ENCODE measurements around the gene PIGO. TPM values are rescaled to one million over a fixed set of nuclear protein-coding genes. Genes with fewer than 3 reads are reported as not detected.

PIGO gene
- polyA plus RNA-seq, 1 of the 3 experiments (the other 2 are of a cell fraction) = 31.0 TPM

DNA sequence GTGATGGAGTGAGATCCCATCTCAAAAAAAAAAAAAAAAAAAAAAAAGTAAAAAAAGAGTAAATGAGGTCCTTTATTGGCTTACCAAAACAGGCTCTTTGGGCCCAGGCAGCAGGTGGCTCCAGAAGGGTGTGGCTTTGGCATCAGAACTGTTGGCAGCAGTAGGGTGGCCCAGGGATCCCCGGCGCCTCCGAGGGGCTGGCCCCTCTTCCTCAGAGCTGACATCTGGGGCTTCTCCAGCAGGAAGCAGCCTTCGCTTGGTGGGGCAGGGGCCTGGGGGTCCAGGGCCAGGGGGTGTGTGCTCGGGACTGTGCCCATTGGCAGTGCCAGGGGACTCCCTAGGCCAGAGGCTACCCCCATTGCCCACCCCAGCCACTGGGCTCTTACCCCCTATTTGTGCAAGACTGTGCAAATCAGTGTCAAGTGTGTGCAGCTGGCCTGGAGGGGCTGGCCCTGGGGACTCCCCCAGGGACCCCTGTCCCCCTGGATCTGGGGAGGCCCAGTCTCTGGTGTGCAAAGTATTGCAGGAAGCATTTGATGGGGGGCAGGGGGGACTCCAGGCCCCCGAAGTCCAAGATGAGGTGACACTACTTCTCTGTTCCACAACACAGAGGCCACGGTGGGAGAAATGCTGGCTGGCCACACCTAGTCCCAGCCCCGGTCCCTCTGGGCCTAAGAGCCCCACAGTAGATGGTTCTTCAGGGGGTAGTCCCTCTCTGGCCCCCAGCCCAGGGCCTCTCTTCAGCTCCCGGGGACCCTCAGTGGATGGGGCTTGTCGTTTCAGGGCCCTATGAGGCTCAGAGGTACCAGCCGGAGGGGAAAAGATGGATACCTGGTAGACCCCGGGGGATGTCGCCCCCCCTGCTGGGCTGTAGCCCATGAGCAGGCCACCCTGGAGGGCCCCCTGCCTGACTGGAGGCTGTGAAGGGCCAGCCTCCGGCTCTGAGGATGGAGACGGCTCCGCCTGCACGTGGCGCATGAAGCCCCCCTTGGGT lies 11.2 kb upstream of the PIGO start:
- H3K9me2 ChIP-seq = no peaks in the 10 kb centered on the region
- no peak overlapping the region for H3K4me3 ChIP-seq (ENCODE audit: low read depth in 2 of 2, low read length in 1 of 2)
- POLR2A ChIA-PET = interaction anchor here (0.6 kb wide), 1 partner anchor 178 kb away, joined by 3 read pairs; no protein-coding TSS in a partner anchor
- DNase-seq = no peak
- CTCF ChIA-PET = interaction anchor here (1.6 to 3.8 kb wide), 4 partner anchors 8 to 208 kb away, joined by 5 to 25 read pairs (median 10); partner anchors contain the start of genes ATOSB and PIGO
- peaks cover 29% of the 10 kb centered on the region for H3F3A ChIP-seq (replicated peaks; ENCODE audit: insufficient read depth)
- H3K9ac ChIP-seq = no peak overlapping the region
- peaks cover 46% of the 10 kb centered on the region for H3K79me2 ChIP-seq (ENCODE audit: insufficient read depth)
- H3K27me3 ChIP-seq (ENCODE audit: insufficient read depth) = no peaks in the 10 kb centered on the region
- H3K27ac ChIP-seq (ENCODE audit: low read depth in 2 of 2, low read length in 1 of 2) = no peak overlapping the region
- H3K4me1 ChIP-seq (ENCODE audit: control insufficient read depth in 1 of 2, insufficient read depth in 2 of 2, low read depth in 1 of 2, low read length in 1 of 2) = peaks cover 26 to 34% of the 10 kb centered on the region in 2 experiments
- H4K20me1 ChIP-seq (ENCODE audit: insufficient read depth) = peaks cover 19% of the 10 kb centered on the region; the same call in 1 of the 2 replicates
- no peaks in the 10 kb centered on the region for H3K9me3 ChIP-seq
- H2AFZ ChIP-seq (ENCODE audit: low read depth) = no peak overlapping the region
- peaks cover 20 to 47% of the 10 kb centered on the region in 2 experiments for H3K36me3 ChIP-seq (replicated peaks in 1 of 2; ENCODE audit: control insufficient read depth in 1 of 2, insufficient read depth in 2 of 2, low read length in 1 of 2)
- WGBS (ENCODE audit: low lambda C conversion rate) = 79% methylated on average over 10 of the region's 18 CpGs
- no peak for TF ChIP-seq SIN3A (IDR thresholded peaks at IDR 0.05; ENCODE audit: borderline replicate concordance, low read depth, low read length)
- TF ChIP-seq, protein P1, sequence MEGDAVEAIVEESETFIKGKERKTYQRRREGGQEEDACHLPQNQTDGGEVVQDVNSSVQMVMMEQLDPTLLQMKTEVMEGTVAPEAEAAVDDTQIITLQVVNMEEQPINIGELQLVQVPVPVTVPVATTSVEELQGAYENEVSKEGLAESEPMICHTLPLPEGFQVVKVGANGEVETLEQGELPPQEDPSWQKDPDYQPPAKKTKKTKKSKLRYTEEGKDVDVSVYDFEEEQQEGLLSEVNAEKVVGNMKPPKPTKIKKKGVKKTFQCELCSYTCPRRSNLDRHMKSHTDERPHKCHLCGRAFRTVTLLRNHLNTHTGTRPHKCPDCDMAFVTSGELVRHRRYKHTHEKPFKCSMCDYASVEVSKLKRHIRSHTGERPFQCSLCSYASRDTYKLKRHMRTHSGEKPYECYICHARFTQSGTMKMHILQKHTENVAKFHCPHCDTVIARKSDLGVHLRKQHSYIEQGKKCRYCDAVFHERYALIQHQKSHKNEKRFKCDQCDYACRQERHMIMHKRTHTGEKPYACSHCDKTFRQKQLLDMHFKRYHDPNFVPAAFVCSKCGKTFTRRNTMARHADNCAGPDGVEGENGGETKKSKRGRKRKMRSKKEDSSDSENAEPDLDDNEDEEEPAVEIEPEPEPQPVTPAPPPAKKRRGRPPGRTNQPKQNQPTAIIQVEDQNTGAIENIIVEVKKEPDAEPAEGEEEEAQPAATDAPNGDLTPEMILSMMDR (IDR thresholded peaks at IDR 0.05) = no peak
- H3K4me2 ChIP-seq = no peak overlapping the region

DNA sequence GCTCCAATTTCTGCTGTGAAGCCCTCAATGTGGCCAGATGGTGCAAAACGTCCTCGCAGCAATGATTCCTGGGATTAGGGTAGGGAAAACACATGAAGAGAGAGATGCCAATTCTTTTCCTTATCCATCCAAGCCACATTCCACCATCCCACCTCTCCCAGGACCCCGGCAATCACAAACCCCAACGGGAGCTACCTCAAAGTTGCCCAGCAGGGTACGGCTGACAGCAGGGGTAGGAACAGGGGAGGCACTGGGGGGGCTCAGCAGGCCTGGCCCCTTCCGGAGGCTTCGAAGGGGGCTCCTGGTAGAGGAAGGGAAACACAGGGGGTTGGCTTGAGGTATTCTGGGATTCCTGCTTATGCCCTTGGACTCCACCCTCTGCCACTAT lies 9.9 kb upstream of the PIGO start:
- no peaks in the 10 kb centered on the region for H3K9me3 ChIP-seq
- WGBS (ENCODE audit: low lambda C conversion rate) = 82% methylated on average over 6 of the region's 7 CpGs
- POLR2A ChIA-PET = no interaction called here
- no peak for DNase-seq
- H3K4me3 ChIP-seq (ENCODE audit: low read depth in 2 of 2, low read length in 1 of 2) = no peak overlapping the region
- peaks cover 19% of the 10 kb centered on the region; the same call in 1 of the 2 replicates for H4K20me1 ChIP-seq (ENCODE audit: insufficient read depth)
- CTCF ChIA-PET = interaction anchor here (1.6 to 3.8 kb wide), 3 partner anchors 9 to 207 kb away, joined by 5 to 25 read pairs (median 13); partner anchors contain the start of genes ATOSB and PIGO
- H3K9me2 ChIP-seq = no peaks in the 10 kb centered on the region
- H3K27me3 ChIP-seq (ENCODE audit: insufficient read depth) = no peaks in the 10 kb centered on the region
- H2AFZ ChIP-seq (ENCODE audit: low read depth) = no peak overlapping the region
- H3K36me3 ChIP-seq (replicated peaks in 1 of 2; ENCODE audit: control insufficient read depth in 1 of 2, insufficient read depth in 2 of 2, low read length in 1 of 2) = peaks cover 24 to 53% of the 10 kb centered on the region in 2 experiments
- peaks cover 52% of the 10 kb centered on the region for H3K79me2 ChIP-seq (ENCODE audit: insufficient read depth)
- H3K4me2 ChIP-seq = no peak overlapping the region
- TF ChIP-seq, protein P2, sequence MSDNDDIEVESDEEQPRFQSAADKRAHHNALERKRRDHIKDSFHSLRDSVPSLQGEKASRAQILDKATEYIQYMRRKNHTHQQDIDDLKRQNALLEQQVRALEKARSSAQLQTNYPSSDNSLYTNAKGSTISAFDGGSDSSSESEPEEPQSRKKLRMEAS (IDR thresholded peaks at IDR 0.05; ENCODE audit: low read depth) = no peak
- TF ChIP-seq RCOR1 (IDR thresholded peaks at IDR 0.05; ENCODE audit: low read length) (no peak), ELF1 (IDR thresholded peaks at IDR 0.05) (no peak)
- H3K27ac ChIP-seq (ENCODE audit: low read depth in 2 of 2, low read length in 1 of 2) = no peak overlapping the region
- H3K9ac ChIP-seq = no peak overlapping the region
- H3F3A ChIP-seq (replicated peaks; ENCODE audit: insufficient read depth) = peaks cover 21% of the 10 kb centered on the region
- peaks cover 24 to 36% of the 10 kb centered on the region in 2 experiments for H3K4me1 ChIP-seq (ENCODE audit: control insufficient read depth in 1 of 2, insufficient read depth in 2 of 2, low read depth in 1 of 2, low read length in 1 of 2)
